ENCODE measurements around the gene USP9X.
"Not testable (repeated sequence)": the region's sequence is repeated elsewhere in the genome, so short reads cannot be mapped to it uniquely, and the experiment has no call there.

Gene USP9X

DNA sequence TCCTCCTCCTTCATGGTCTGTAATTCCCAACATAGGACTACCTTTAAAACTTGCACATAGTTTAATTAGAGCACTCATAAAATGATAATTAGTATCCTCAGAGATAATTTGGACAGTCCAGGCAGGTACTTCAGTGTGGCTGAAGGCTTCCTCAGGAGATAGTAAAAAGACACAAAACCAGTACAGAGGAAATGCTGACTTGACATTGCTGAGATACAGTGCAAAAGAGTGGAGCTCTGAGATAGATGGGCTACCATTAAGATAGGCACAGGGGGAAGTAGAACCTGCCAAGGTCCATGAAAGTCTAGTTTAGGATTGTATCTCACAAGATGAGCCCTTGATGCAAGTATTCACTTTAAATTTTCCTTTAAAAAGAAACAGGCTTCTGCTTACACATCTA is 91.0 kb downstream of the USP9X start:
- Histone ChIP-seq H3K9me3 (no peaks in the 10 kb centered on the region), H3K4me3 (no peak overlapping the region), H4K20me1 (peaks cover 70% of the 10 kb centered on the region), H3K36me3 (peaks cover 41% of the 10 kb centered on the region), H3K4me2 (no peak overlapping the region), H3K27me3 (no peaks in the 10 kb centered on the region), H3K9ac (no peak overlapping the region), H3K27ac (no peak overlapping the region), H3K4me1 (no peaks in the 10 kb centered on the region)
- no peak for TF ChIP-seq Cebpa-rat (IDR thresholded peaks at IDR 0.05)

DNA sequence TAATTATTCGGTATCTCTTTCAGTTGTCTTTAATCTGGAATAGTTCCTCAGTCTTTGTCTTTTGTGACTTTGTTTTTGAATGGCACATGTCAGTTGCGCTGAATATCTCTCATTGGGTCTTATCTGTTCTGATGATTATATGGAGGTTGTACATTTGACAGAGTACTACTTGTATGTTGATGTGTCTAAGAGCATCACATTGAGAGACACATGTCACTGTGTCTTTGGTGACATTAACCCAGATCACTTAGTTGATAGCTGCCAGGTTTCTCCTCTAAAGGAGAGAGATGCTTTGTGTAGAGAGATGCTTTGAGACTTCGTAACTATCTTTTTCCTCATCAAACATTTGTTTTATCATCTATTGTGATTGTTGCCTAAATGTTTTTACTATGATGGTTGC is 92.1 kb downstream of the USP9X start:
- H3K27ac ChIP-seq = no peak overlapping the region
- no peak overlapping the region for H3K4me2 ChIP-seq
- H3K9ac ChIP-seq = no peak overlapping the region
- no peaks in the 10 kb centered on the region for H3K9me3 ChIP-seq
- H3K27me3 ChIP-seq = no peaks in the 10 kb centered on the region
- H3K4me1 ChIP-seq = no peaks in the 10 kb centered on the region
- peaks cover 70% of the 10 kb centered on the region for H4K20me1 ChIP-seq
- TF ChIP-seq Cebpa-rat (IDR thresholded peaks at IDR 0.05) = no peak
- H3K4me3 ChIP-seq = no peak overlapping the region
- H3K36me3 ChIP-seq = peaks cover 43% of the 10 kb centered on the region

GRCh38 chrX:41178201-41178600 is 93.0 kb downstream of the USP9X start:
- no peaks in the 10 kb centered on the region for H3K27me3 ChIP-seq
- H3K27ac ChIP-seq = no peak overlapping the region
- no peaks in the 10 kb centered on the region for H3K4me1 ChIP-seq
- no peak overlapping the region for H3K9ac ChIP-seq
- H3K4me3 ChIP-seq = no peak overlapping the region
- H3K4me2 ChIP-seq = no peak overlapping the region
- no peaks in the 10 kb centered on the region for H3K9me3 ChIP-seq
- peaks cover 36% of the 10 kb centered on the region for H3K36me3 ChIP-seq
- TF ChIP-seq Cebpa-rat (IDR thresholded peaks at IDR 0.05) = no peak
- H4K20me1 ChIP-seq = peaks cover 70% of the 10 kb centered on the region

GRCh38 chrX:41180194-41180908 is 95.1 kb downstream of the USP9X start:
- Histone ChIP-seq H3K9me3 (no peaks in the 10 kb centered on the region), H3K4me3 (no peak overlapping the region), H3K36me3 (peaks cover 29% of the 10 kb centered on the region), H3K9ac (no peak overlapping the region), H3K4me2 (no peak overlapping the region), H4K20me1 (peaks cover 56% of the 10 kb centered on the region), H3K27ac (no peak overlapping the region), H3K4me1 (peaks cover 4% of the 10 kb centered on the region; the same call in 1 of the 2 replicates), H3K27me3 (no peaks in the 10 kb centered on the region)
- TF ChIP-seq Cebpa-rat (IDR thresholded peaks at IDR 0.05) = no peak

DNA sequence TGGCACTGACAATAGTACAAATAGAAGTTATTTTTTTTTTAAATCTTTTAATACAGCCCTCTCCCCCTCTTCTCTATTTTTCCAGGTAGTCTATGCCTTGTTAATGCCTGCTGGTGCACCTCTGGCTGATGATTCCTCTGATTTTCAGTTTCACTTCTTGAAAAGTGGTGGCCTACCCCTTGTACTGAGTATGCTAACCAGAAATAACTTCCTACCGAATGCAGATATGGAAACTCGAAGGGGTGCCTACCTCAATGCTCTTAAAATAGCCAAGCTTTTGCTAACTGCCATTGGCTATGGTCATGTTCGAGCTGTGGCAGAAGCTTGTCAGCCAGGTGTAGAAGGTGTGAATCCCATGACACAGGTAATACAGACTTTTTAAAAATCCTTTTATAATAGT is 99.1 kb downstream of the USP9X start:
- H3K4me2 ChIP-seq = no peak overlapping the region

GRCh38 chrX:41186946-41187345 is 101.7 kb downstream of the USP9X start:
- H3K9ac ChIP-seq, H3K9me3 ChIP-seq, H3K4me1 ChIP-seq, H3K4me2 ChIP-seq, H3K27ac ChIP-seq, H3K4me3 ChIP-seq, H3K27me3 ChIP-seq: not testable (repeated sequence)
- peaks cover 11% of the 10 kb centered on the region; the same call in 1 of the 2 replicates for H4K20me1 ChIP-seq
- peaks cover 81% of the 10 kb centered on the region for H3K36me3 ChIP-seq

More for the DNA sequence above, 99.1 kb downstream of the USP9X start:
- Histone ChIP-seq H3K4me3 (no peak overlapping the region), H4K20me1 (peaks cover 26% of the 10 kb centered on the region), H3K36me3 (peaks cover 68% of the 10 kb centered on the region), H3K27ac (no peak overlapping the region), H3K9ac (no peak overlapping the region), H3K9me3 (no peaks in the 10 kb centered on the region), H3K27me3 (no peaks in the 10 kb centered on the region), H3K4me1 (peaks cover 4% of the 10 kb centered on the region; the same call in 1 of the 2 replicates)
- no peak for TF ChIP-seq Cebpa-rat (IDR thresholded peaks at IDR 0.05)

DNA sequence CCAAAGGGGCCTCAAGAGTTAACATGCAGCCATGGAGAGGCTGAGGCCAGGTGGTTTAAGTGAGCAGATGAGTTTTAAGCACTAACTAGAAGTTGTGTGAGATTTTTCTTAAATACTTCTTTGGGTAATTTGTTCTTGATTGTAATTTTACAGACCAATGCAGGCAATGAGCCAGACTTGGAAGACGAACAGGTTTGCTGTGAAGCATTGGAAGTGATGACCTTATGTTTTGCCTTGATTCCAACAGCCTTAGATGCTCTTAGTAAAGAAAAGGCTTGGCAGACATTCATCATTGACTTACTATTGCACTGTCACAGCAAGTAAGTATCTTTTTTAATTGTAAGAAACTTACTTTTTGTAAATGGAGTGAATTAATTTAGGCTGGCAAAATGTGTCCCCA is 103.9 kb downstream of the USP9X start:
- Histone ChIP-seq H3K4me1 (peaks cover 4% of the 10 kb centered on the region; the same call in 1 of the 2 replicates), H3K36me3 (peaks cover 94% of the 10 kb centered on the region), H3K9ac (no peak overlapping the region), H3K27ac (no peak overlapping the region), H3K27me3 (no peaks in the 10 kb centered on the region), H4K20me1 (peaks cover 10% of the 10 kb centered on the region; the same call in 1 of the 2 replicates), H3K9me3 (no peaks in the 10 kb centered on the region), H3K4me3 (no peak overlapping the region), H3K4me2 (no peak overlapping the region)
- no peak for TF ChIP-seq Cebpa-rat (IDR thresholded peaks at IDR 0.05)

DNA sequence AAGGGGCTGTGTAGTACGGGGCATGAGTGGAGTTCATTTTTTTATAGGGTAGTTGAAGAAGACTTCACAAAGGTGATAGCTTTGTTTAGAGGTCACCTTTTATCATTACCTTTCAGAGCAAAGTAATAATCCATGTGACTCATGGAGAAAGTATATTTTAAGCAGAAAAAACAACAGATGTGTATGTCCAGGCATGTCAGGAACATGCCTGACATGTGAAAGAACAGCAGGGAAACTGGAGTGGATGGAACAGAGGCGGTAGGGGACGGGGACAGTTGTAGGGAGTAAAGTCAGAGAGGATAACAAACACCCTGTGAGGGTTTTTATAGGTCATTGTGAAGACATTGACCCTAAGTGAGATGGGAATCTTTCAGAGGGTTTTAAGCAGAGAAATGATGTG is 107.6 kb downstream of the USP9X start:
- no peaks in the 10 kb centered on the region for H4K20me1 ChIP-seq
- H3K27ac ChIP-seq = no peak overlapping the region
- no peak for TF ChIP-seq Cebpa-rat (IDR thresholded peaks at IDR 0.05)
- H3K4me3 ChIP-seq = no peak overlapping the region
- no peak overlapping the region for H3K9ac ChIP-seq
- no peak overlapping the region for H3K4me2 ChIP-seq
- no peaks in the 10 kb centered on the region for H3K27me3 ChIP-seq
- H3K36me3 ChIP-seq = peaks cover 82% of the 10 kb centered on the region
- H3K9me3 ChIP-seq = no peaks in the 10 kb centered on the region
- H3K4me1 ChIP-seq = no peaks in the 10 kb centered on the region

GRCh38 chrX:41198410-41198809 is 113.2 kb downstream of the USP9X start:
- H3K27ac ChIP-seq = no peak overlapping the region
- no peaks in the 10 kb centered on the region for H3K27me3 ChIP-seq
- H3K9ac ChIP-seq = no peak overlapping the region
- no peak overlapping the region for H3K4me2 ChIP-seq
- no peak for TF ChIP-seq Cebpa-rat (IDR thresholded peaks at IDR 0.05)
- no peak overlapping the region for H3K4me3 ChIP-seq
- no peaks in the 10 kb centered on the region for H4K20me1 ChIP-seq
- H3K4me1 ChIP-seq = no peaks in the 10 kb centered on the region
- no peaks in the 10 kb centered on the region for H3K9me3 ChIP-seq
- peaks cover 79% of the 10 kb centered on the region for H3K36me3 ChIP-seq

GRCh38 chrX:41200785-41201184 is 115.5 kb downstream of the USP9X start:
- H3K9ac ChIP-seq = no peak overlapping the region
- no peak overlapping the region for H3K4me3 ChIP-seq
- TF ChIP-seq Cebpa-rat (IDR thresholded peaks at IDR 0.05) = no peak
- no peak overlapping the region for H3K27ac ChIP-seq
- H3K27me3 ChIP-seq = no peaks in the 10 kb centered on the region
- no peaks in the 10 kb centered on the region for H4K20me1 ChIP-seq
- peaks cover 87% of the 10 kb centered on the region for H3K36me3 ChIP-seq
- H3K4me1 ChIP-seq = no peaks in the 10 kb centered on the region
- peaks cover 6% of the 10 kb centered on the region for H3K9me3 ChIP-seq
- no peak overlapping the region for H3K4me2 ChIP-seq

GRCh38 chrX:41209853-41210252 is 124.6 kb downstream of the USP9X start:
- no peak overlapping the region for H3K4me3 ChIP-seq
- H3K4me1 ChIP-seq = no peaks in the 10 kb centered on the region
- H3K9me3 ChIP-seq = peaks cover 77% of the 10 kb centered on the region
- TF ChIP-seq Cebpa-rat (IDR thresholded peaks at IDR 0.05) = no peak
- H3K9ac ChIP-seq = no peak overlapping the region
- H4K20me1 ChIP-seq = no peaks in the 10 kb centered on the region
- no peak overlapping the region for H3K27ac ChIP-seq
- no peaks in the 10 kb centered on the region for H3K27me3 ChIP-seq
- no peak overlapping the region for H3K4me2 ChIP-seq
- peaks cover 84% of the 10 kb centered on the region for H3K36me3 ChIP-seq
